Measurements from ENCODE around the gene DEPDC1B.

DNA sequence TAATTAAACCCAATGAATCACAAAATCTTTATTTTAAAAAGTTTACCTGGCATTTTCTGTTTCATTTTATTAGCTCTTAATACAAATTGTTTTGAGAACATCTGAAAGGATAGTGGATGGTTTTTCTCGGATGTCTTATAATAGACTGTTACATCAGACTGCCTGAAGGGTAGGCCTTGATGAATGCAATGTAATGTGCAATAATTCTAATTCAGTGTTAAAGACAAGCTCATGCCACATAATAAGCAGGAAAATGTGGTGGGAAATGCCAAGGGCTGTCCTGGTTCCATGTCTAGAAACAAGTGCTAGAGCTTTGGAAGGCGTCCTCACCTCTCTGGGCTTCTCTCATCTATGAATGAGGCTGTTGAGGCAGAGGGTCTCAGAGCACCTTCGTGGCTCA is 148.1 kb downstream of the DEPDC1B start:
- TF ChIP-seq POLR2AphosphoS5 (IDR thresholded peaks at IDR 0.05; ENCODE audit: low read depth, low read length) (no peak), POLR2A (IDR thresholded peaks at IDR 0.05; ENCODE audit: low read depth, low read length) (no peak), POU2F2 (IDR thresholded peaks at IDR 0.05; ENCODE audit: low read depth, low read length) (no peak), SPI1 (IDR thresholded peaks at IDR 0.05; ENCODE audit: low read depth, low read length) (no peak)
